ENCODE data around the gene PRR13. TPM values are rescaled to one million over a fixed set of nuclear protein-coding genes. Genes with fewer than 3 reads are reported as not detected.

PRR13 gene
- total and polyA plus RNA-seq, 2 of the 13 experiments (the other 11 are each of a cell fraction or from before 2014, with no cell fraction given), result 65.0 to 102 TPM

- TF ChIP-seq ZNF275 (CRISPR knock-in tag; IDR thresholded peaks at IDR 0.05; ENCODE audit: borderline replicate concordance), result peak; percentile 86
- TF ChIP-seq REXO4 (CRISPR knock-in tag; IDR thresholded peaks at IDR 0.05; ENCODE audit: borderline replicate concordance), result no peak
- peak; percentile 49; the same call in 1 of the 2 replicates for TF ChIP-seq PAXIP1 (CRISPR knock-in tag; conservative IDR thresholded peaks at IDR 0.05)
- no peak for TF ChIP-seq RBAK (CRISPR knock-in tag; IDR thresholded peaks at IDR 0.05)
- TF ChIP-seq ZNF775 (CRISPR knock-in tag; IDR thresholded peaks at IDR 0.05; ENCODE audit: borderline replicate concordance), result no peak
- TF ChIP-seq ZNF749 (CRISPR knock-in tag; IDR thresholded peaks at IDR 0.05; ENCODE audit: borderline replicate concordance), result peak; percentile 63; the same call in 1 of the 2 replicates
- no peak for TF ChIP-seq EEA1 (CRISPR knock-in tag; IDR thresholded peaks at IDR 0.05; ENCODE audit: borderline replicate concordance)
- TF ChIP-seq PRDM10 (CRISPR knock-in tag; IDR thresholded peaks at IDR 0.05; ENCODE audit: low read depth), result peak; percentile 75; the same call in 1 of the 2 replicates
These were observed 10.2 kb downstream of the PRR13 start, which contains the start of gene PCBP2 (continued) for GRCh38 chr12:53451661-53452158.

All from HepG2 (cell line).